ENCODE measurements around the gene RASA3. TPM values are rescaled to one million over a fixed set of nuclear protein-coding genes. Genes with fewer than 3 reads are reported as not detected.

The RASA3 gene
- total RNA-seq, 1 experiment from 2014 or later: 18.6 TPM

- Histone ChIP-seq H3K36me3 (ENCODE audit: control insufficient read depth in 1 of 2, insufficient read depth in 2 of 2, low read length in 2 of 2) (peaks cover 2 to 14% of the 10 kb centered on the region in 2 experiments; a peak in 3 of 4 replicates), H3K79me2 (ENCODE audit: insufficient read depth, low read length) (no peaks in the 10 kb centered on the region), H3K27me3 (ENCODE audit: insufficient read depth, low read length) (no peaks in the 10 kb centered on the region), H3K4me3 (replicated peaks in 1 of 2; ENCODE audit: low read depth in 1 of 2, low read length in 2 of 2) (no peak overlapping the region), H4K20me1 (ENCODE audit: insufficient read depth) (no peaks in the 10 kb centered on the region), H3K9ac (ENCODE audit: low read length) (no peak overlapping the region), H3K4me2 (ENCODE audit: low read length) (no peak overlapping the region), H2AFZ (ENCODE audit: low read depth, low read length, poor library complexity, severe bottlenecking) (no peak overlapping the region), H3K27ac (ENCODE audit: low read depth, low read length) (no peak overlapping the region), H3K9me3 (ENCODE audit: control insufficient read depth in 1 of 2, insufficient read depth in 1 of 2, low read depth in 1 of 2, low read length in 2 of 2) (no peaks in the 10 kb centered on the region), H3K9me2 (ENCODE audit: insufficient read depth) (no peaks in the 10 kb centered on the region), H3K4me1 (ENCODE audit: control insufficient read depth in 1 of 2, insufficient read depth in 2 of 2, low read length in 2 of 2) (no peaks in the 10 kb centered on the region)
- no peak for TF ChIP-seq MAX (IDR thresholded peaks at IDR 0.05)
- no peak for TF ChIP-seq REST (IDR thresholded peaks at IDR 0.05; ENCODE audit: low read depth)
- TF ChIP-seq JUND (IDR thresholded peaks at IDR 0.05): no peak
- TF ChIP-seq CEBPB (IDR thresholded peaks at IDR 0.05; ENCODE audit: low read depth): no peak
- TF ChIP-seq ELF1 (IDR thresholded peaks at IDR 0.05; ENCODE audit: borderline replicate concordance, low read depth): no peak
- TF ChIP-seq TCF7L2 (IDR thresholded peaks at IDR 0.05; ENCODE audit: borderline replicate concordance, extremely low read depth, insufficient read depth, insufficient read length): no peak
- TF ChIP-seq, protein P1, sequence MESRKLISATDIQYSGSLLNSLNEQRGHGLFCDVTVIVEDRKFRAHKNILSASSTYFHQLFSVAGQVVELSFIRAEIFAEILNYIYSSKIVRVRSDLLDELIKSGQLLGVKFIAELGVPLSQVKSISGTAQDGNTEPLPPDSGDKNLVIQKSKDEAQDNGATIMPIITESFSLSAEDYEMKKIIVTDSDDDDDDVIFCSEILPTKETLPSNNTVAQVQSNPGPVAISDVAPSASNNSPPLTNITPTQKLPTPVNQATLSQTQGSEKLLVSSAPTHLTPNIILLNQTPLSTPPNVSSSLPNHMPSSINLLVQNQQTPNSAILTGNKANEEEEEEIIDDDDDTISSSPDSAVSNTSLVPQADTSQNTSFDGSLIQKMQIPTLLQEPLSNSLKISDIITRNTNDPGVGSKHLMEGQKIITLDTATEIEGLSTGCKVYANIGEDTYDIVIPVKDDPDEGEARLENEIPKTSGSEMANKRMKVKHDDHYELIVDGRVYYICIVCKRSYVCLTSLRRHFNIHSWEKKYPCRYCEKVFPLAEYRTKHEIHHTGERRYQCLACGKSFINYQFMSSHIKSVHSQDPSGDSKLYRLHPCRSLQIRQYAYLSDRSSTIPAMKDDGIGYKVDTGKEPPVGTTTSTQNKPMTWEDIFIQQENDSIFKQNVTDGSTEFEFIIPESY (IDR thresholded peaks at IDR 0.05; ENCODE audit: extremely low read depth, insufficient replicate concordance, low read length): no peak
- TF ChIP-seq CTCF (IDR thresholded peaks at IDR 0.05 in 2 of 3, conservative IDR thresholded peaks at IDR 0.05 in 1 of 3; ENCODE audit: borderline replicate concordance in 1 of 3, insufficient read depth in 1 of 3, low read depth in 2 of 3, low read length in 2 of 3): no peak
- no peak for TF ChIP-seq EGR1 (IDR thresholded peaks at IDR 0.05; ENCODE audit: low read depth)
- TF ChIP-seq POLR2A (IDR thresholded peaks at IDR 0.05; ENCODE audit: borderline replicate concordance, extremely low read depth, insufficient read depth, insufficient read length): no peak
- no peak for TF ChIP-seq POLR2AphosphoS5 (IDR thresholded peaks at IDR 0.05; ENCODE audit: low read depth, low read length)
- no peak for TF ChIP-seq ATF3 (IDR thresholded peaks at IDR 0.05)
- no peak for TF ChIP-seq EZH2phosphoT487 (IDR thresholded peaks at IDR 0.05; ENCODE audit: borderline replicate concordance)
- no peak for TF ChIP-seq FOSL1 (IDR thresholded peaks at IDR 0.05; ENCODE audit: low read depth)
- no peak for TF ChIP-seq CBX3 (IDR thresholded peaks at IDR 0.05; ENCODE audit: low read depth)
- no peak for TF ChIP-seq RAD21 (IDR thresholded peaks at IDR 0.05; ENCODE audit: low read depth)
- TF ChIP-seq ZNF274 (IDR thresholded peaks at IDR 0.05; ENCODE audit: low read depth, low read length): no peak
- ATAC-seq (no peak), DNase-seq (ENCODE audit: low read depth, low spot score) (no peak)
- ChIA-PET RAD21 (ENCODE audit: low non-redundant PET in 1 of 2, low total read pairs in 2 of 2, uncharacterized antibody in 2 of 2, unreplicated experiment in 2 of 2) (no interaction called here), CTCF (no interaction called here), POLR2A (no interaction called here)
- BruUV-seq (replicated peaks): no TSS peak
- intact Hi-C loops (cut with micrococcal nuclease): no loop called here
Observed at GRCh38 chr13:113991676-113992179, 140.7 kb downstream of the RASA3 start.

All from HCT116 (cell line).